Measurements from ENCODE around the gene KRTAP9-9.

GRCh38 chr17:41298458-41299135 is 43.4 kb downstream of the KRTAP9-9 start:
- TF ChIP-seq POLR2A (IDR thresholded peaks at IDR 0.05) (no peak), CTCF (IDR thresholded peaks at IDR 0.05) (no peak)

Measured in adrenal gland (tissue), 5 donors.